Left cardiac atrium (tissue), 4 donors: ENCODE measurements around the gene FMO5. TPM values are rescaled to one million over a fixed set of nuclear protein-coding genes. Genes with fewer than 3 reads are reported as not detected.
A peak's percentile ranks its signal among the peaks of the same experiment; 100 is the strongest.
"Not testable (repeated sequence)": the region's sequence is repeated elsewhere in the genome, so short reads cannot be mapped to it uniquely, and the experiment has no call there.

Experiments
- ATAC-seq, 2 donors: fragments of 200-7000 bp; cut with Tn5 transposase; one replicate each; pipeline ENCODE4 v1.9.1; 2020; ENCODE audit warnings: mild to moderate bottlenecking in 2 of 2, moderate library complexity in 2 of 2
- DNase-seq: peaks from one replicate; pipeline ENCODE4 v3.0.0-alpha.2; 2020
- intact Hi-C, 2 donors: fragments of 100-400 bp; cut with DNase I; formaldehyde crosslinking; loops; one replicate each; pipeline versions ENCODE4 v1.14.1 to v1.15.1; 2022 to 2023
- total RNA-seq, 2 donors: library from RNA; stranded (reverse); fragmentation: NEBNext Ultra II Directional; extraction: Animal tissue kit (Norgen Biotek cat#: 25700); gene quantifications; one replicate each; pipeline ENCODE4 v1.2.1, GENCODE V29; 2021
- donor health status: DM: no; HTN: yes; CAD: no.
- donor health status: DM: no; HTN: yes; CAD: no; lungs with severe emphysema.
- donor health status: DM: yes; HTN: yes; CAD: no.
- donor health status: Dilated cardiomyopathy.

FMO5 gene
- total RNA-seq, 2 donors from 2014 or later, result 1.4 to 1.6 TPM

GRCh38 chr1:147211577-147211976 lies 13.6 kb downstream of the FMO5 start:
- DNase-seq (no peak), ATAC-seq (no peak)
- intact Hi-C loops, result no loop called here

GRCh38 chr1:147210987-147211386 lies 14.2 kb downstream of the FMO5 start:
- no peak for ATAC-seq
- no peak for DNase-seq
- intact Hi-C loops, result no loop called here

DNA sequence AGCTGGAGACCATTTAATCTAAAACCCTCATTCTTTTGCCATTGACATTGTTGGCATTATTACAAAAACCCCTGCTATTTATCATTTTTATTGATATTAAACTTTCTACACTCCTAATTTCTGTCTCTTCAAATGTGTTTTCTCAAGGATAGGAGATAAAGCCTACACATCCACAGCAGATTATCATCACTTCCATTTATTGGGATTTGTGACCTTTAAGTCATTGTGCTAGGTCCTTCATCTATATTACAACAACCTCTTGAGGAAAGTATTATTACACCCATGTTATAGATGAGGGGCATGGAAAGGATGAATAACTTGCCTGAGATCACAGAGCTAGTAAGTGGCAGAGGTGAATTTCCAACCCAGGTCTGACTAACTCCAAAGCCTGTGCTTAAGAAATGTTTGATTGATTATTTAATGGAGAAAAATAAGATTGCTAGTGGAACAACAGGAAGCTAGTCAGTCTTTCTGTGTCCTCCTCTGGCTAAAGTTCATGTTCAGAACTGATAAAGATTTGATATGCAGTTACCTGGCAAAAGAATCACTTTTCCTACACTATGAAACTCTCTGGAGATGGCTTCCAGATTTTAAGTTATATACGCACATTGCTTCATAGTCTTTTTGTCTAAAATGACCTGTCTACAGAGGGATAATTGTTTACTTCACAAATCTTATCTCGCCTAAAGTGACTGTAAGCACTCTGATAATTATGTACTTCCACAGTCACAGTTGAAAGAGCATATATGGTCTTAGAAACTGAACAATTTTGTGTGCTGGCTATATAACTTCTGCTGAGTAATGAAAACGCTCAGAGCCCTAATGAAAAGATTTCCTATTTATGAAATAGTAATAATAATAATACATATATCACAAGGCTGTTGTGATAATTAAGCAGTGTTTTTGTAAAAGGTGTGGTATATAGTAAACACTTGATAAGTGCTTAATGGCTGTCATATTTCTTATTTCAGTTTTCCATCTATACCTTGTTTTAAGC lies 15.0 kb downstream of the FMO5 start:
- intact Hi-C loops, result no loop called here
- ATAC-seq, result no peak
- no peak for DNase-seq

DNA sequence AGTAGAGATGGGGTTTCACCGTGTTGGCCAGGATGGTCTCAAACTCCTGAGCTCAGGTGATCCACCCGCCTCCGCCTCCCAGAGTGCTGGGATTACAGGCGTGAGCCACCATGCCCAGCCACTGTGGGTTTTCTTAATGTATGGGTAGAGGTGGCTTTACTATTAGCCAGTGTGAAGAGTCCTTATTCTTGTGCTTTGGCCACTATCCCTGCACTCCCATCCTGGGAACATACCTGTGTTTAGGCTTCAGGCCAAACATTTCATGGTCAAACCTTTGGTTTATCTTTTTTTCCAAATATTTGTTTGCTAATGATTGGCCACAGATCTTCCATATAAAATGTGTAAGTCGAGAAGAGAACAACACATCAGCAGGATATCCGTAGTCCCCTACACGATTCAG lies 16.5 kb downstream of the FMO5 start:
- DNase-seq, result no peak
- ATAC-seq, result no peak
- intact Hi-C loops, result no loop called here

GRCh38 chr1:147207192-147207591 lies 17.9 kb downstream of the FMO5 start:
- no peak for ATAC-seq
- intact Hi-C loops, result no loop called here
- DNase-seq, result no peak

DNA sequence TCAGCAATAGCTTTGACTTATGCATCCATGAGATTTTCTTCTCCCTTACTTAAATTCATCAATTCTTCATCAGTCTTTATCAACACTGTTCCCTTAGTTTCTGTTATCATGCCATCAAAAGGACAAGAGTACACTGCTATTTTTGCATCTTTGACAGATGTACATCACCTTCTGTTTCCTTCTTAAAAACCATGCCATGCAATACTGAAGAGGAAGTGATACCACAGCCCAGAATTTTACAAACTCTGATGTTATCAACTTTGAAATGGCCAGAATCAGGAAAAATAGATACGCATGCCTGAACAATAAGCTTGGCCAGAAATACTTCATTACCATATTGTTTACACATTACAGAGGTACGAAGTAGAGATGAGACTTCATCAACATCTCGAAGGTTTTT lies 21.1 kb downstream of the FMO5 start:
- intact Hi-C loops, result no loop called here
- ATAC-seq (no peak), DNase-seq (no peak)

- ATAC-seq (no peak), DNase-seq (no peak)
- intact Hi-C loops, result no loop called here
Measured at GRCh38 chr1:147202576-147202975, 22.6 kb downstream of the FMO5 start.

GRCh38 chr1:147201786-147202185 lies 23.4 kb downstream of the FMO5 start:
- DNase-seq (no peak), ATAC-seq (no peak)
- intact Hi-C loops, result no loop called here

DNA sequence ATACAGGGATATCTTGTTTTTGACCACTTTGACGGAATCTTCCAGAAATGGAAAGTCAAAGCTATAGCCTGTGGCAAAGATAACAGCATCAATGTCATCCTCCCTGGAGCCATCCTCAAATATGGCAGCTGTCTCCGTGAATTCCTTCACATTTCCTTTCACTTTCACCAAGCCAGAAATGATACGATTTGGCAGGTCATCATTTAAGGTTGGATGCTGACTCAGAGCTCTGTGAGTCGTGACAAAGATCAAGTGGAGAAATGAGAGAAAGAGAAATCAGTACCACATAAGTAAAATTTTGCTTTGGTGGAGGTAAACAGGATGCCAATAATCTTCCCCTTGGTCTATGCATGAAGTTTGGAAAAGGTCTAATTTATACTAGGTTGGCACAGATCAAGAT lies 23.9 kb downstream of the FMO5 start:
- no peak for DNase-seq
- intact Hi-C loops, result no loop called here
- no peak for ATAC-seq

DNA sequence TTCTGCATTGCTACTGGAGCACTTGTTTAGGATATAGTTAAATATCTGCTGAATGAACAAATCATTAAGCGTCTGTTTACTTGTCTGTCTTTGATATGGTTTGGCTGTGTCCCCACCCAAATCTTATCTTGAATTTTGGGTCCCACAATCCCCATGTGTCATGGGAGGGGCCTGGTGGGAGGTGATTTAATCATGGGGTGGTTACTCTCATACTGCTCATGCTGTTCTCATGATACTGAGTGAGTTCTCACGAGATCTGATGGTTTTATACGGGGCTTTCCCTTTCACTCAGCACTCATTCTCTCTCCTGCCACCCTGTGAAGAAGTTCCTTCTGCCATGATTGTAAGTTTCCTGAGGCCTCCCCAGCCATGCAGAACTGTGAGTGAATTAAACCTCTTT lies 27.8 kb downstream of the FMO5 start:
- intact Hi-C loops, ATAC-seq, DNase-seq: not testable (repeated sequence)

- ATAC-seq (no peak), DNase-seq (no peak)
- intact Hi-C loops, result no loop called here
Measured at GRCh38 chr1:147189514-147189913, 35.6 kb downstream of the FMO5 start.

GRCh38 chr1:147185432-147185831 lies 39.7 kb downstream of the FMO5 start:
- no peak for ATAC-seq
- no peak for DNase-seq
- intact Hi-C loops, result no loop called here

DNA sequence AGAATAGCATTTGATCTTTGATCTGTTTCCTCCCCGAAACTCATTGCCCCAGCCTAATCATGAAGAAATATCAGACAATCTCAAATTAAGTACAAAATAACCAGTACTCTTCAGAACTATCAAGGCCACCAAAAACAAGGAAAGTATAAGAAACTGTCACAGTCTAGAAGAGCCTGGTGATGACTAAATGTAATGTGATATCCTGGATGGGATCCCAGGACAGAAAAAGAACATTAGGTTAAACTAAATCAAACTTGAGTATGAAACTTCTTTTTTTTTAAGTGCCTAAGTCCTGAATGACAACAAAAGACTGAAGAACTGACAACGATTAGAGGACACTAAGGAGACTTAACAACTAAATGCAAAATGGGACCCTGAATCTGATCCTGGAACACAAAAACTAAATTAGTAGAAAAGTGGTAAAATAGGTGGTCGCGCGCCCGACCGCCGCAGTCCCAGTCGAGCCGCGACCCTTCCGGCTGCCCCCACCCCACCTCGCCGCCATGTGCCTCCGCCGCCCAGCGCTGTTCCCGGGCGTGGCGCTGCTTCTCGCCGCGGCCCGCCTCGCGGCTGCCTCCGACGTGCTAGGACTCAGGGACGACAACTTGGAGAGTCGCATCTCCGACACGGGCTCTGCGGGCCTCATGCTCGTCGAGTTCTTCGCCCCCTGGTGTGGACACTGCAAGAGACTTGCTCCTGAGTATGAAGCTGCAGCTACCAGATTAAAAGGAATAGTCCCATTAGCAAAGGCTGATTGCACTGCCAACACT lies 47.3 kb downstream of the FMO5 start:
- DNase-seq, result peak; percentile 28
- intact Hi-C loops, result no loop called here
- ATAC-seq, result peak; percentile 13 to 45

- intact Hi-C loops, result loop anchor here (1.0 to 5.0 kb wide), 2 partner anchors 70 kb away; partner anchors contain the start of gene CHD1L (in 2 of the 2)
- DNase-seq (peak; percentile 98), ATAC-seq (peak; percentile 95 to 97)
Measured at GRCh38 chr1:147172168-147173016, 52.7 kb downstream of the FMO5 start, which contains the start of gene PRKAB2. Gene PRKAB2, minus strand, starts transcription at chr1:147172470. Its CDS starts 326 bp downstream, at chr1:147172144.

GRCh38 chr1:147171399-147172167 lies 53.6 kb downstream of the FMO5 start:
- no peak for ATAC-seq

GRCh38 chr1:147169840-147170674 lies 55.1 kb downstream of the FMO5 start:
- ATAC-seq (no peak), DNase-seq (no peak)
- intact Hi-C loops, result loop anchor here in 1 of 2 donors (5.0 kb wide), 1 partner anchor 72 kb away; the partner anchor contains the start of gene CHD1L

More at GRCh38 chr1:147171399-147172167, 53.6 kb downstream of the FMO5 start:
- DNase-seq, result no peak
- intact Hi-C loops, result loop anchor here (1.0 to 5.0 kb wide), 2 partner anchors 71 kb away; partner anchors contain the start of gene CHD1L (in 2 of the 2)

GRCh38 chr1:147169171-147169570 lies 56.0 kb downstream of the FMO5 start:
- ATAC-seq, result no peak
- intact Hi-C loops, result no loop called here
- no peak for DNase-seq
